ENCODE data around the gene DHPS. TPM values are rescaled to one million over a fixed set of nuclear protein-coding genes. Genes with fewer than 3 reads are reported as not detected.
A peak's percentile ranks its signal among the peaks of the same experiment; 100 is the strongest.

Gene DHPS
- total and polyA plus RNA-seq, 2 of the 13 experiments (the other 11 are each of a cell fraction or from before 2014, with no cell fraction given) = 43.3 to 84.3 TPM

DNA sequence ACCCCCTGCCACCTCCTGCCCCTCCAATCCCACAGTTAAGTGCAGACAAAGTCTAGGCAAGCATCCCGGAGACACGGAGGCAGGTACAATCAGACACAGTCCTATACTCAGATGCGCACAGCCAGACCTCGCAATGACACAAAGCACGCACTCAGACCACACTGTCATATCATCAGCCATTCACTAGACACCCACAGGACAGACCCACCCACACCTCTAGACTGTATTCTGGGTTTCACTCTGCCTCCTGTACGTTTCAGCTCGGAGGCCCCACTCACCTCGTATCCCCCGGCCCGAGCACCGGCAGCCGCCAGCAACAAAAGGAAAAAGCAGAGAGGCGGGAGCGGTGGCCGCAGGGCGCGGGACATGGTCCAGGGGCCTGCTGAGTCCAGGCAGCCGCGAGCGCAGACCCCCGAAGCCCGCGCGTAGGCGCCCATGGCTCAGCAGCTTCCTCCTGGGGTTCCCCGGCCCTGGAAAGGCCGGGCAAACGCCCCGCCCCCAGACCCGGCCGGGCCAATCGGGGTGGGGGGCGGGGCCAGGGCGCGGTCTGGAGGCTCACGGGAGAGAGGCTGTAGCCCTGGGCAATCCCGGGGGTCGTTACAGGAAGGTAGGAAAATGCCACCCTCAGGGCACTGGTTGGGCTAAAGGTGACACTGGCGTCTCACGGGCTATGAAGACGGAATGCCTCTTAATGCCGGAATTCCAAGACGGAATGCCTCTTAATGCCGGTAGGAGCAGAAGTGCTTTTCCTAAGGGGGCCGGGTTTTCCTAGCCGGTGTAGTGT is 15.2 kb downstream of the DHPS start, which contains the start of the genes MAN2B1 and WDR83 (continued):
- TF ChIP-seq, protein P1, sequence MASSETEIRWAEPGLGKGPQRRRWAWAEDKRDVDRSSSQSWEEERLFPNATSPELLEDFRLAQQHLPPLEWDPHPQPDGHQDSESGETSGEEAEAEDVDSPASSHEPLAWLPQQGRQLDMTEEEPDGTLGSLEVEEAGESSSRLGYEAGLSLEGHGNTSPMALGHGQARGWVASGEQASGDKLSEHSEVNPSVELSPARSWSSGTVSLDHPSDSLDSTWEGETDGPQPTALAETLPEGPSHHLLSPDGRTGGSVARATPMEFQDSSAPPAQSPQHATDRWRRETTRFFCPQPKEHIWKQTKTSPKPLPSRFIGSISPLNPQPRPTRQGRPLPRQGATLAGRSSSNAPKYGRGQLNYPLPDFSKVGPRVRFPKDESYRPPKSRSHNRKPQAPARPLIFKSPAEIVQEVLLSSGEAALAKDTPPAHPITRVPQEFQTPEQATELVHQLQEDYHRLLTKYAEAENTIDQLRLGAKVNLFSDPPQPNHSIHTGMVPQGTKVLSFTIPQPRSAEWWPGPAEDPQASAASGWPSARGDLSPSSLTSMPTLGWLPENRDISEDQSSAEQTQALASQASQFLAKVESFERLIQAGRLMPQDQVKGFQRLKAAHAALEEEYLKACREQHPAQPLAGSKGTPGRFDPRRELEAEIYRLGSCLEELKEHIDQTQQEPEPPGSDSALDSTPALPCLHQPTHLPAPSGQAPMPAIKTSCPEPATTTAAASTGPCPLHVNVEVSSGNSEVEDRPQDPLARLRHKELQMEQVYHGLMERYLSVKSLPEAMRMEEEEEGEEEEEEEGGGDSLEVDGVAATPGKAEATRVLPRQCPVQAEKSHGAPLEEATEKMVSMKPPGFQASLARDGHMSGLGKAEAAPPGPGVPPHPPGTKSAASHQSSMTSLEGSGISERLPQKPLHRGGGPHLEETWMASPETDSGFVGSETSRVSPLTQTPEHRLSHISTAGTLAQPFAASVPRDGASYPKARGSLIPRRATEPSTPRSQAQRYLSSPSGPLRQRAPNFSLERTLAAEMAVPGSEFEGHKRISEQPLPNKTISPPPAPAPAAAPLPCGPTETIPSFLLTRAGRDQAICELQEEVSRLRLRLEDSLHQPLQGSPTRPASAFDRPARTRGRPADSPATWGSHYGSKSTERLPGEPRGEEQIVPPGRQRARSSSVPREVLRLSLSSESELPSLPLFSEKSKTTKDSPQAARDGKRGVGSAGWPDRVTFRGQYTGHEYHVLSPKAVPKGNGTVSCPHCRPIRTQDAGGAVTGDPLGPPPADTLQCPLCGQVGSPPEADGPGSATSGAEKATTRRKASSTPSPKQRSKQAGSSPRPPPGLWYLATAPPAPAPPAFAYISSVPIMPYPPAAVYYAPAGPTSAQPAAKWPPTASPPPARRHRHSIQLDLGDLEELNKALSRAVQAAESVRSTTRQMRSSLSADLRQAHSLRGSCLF (CRISPR knock-in tag; IDR thresholded peaks at IDR 0.05; ENCODE audit: borderline replicate concordance) = 0 out of 2 replicates have a peak, but pooled peaks have one; percentile 30
- TF ChIP-seq ZBTB7B (CRISPR knock-in tag; IDR thresholded peaks at IDR 0.05) (peak; percentile 51; the same call in 1 of the 2 replicates), SIN3B (IDR thresholded peaks at IDR 0.05; ENCODE audit: low read length) (no peak), ZNF788 (CRISPR knock-in tag; IDR thresholded peaks at IDR 0.05; ENCODE audit: borderline replicate concordance) (peak; percentile 23; the same call in 1 of the 2 replicates), MXI1 (IDR thresholded peaks at IDR 0.05; ENCODE audit: borderline replicate concordance, low read depth, low read length) (peak; percentile 25; the same call in 1 of the 3 replicates), SAP130 (CRISPR knock-in tag; IDR thresholded peaks at IDR 0.05; ENCODE audit: low read depth) (peak; percentile 84), RFXAP (CRISPR knock-in tag; IDR thresholded peaks at IDR 0.05; ENCODE audit: borderline replicate concordance) (0 out of 2 replicates have a peak, but pooled peaks have one; percentile 40), THAP9 (CRISPR knock-in tag; IDR thresholded peaks at IDR 0.05; ENCODE audit: borderline replicate concordance) (peak; percentile 53; the same call in 1 of the 2 replicates), ZNF710 (CRISPR knock-in tag; IDR thresholded peaks at IDR 0.05; ENCODE audit: borderline replicate concordance) (0 out of 2 replicates have a peak, but pooled peaks have one; percentile 46), KMT2A (CRISPR knock-in tag; IDR thresholded peaks at IDR 0.05) (peak; percentile 27; the same call in 1 of the 2 replicates), SP4 (CRISPR knock-in tag; IDR thresholded peaks at IDR 0.05) (peak; percentile 79), NFYC (CRISPR knock-in tag; IDR thresholded peaks at IDR 0.05) (peak; percentile 72), ZNF691 (CRISPR knock-in tag; IDR thresholded peaks at IDR 0.05; ENCODE audit: borderline replicate concordance, low read depth) (no peak), TAF1 (CRISPR knock-in tag; IDR thresholded peaks at IDR 0.05) (peak; percentile 52; the same call in 1 of the 2 replicates), ZNF747 (CRISPR knock-in tag; IDR thresholded peaks at IDR 0.05; ENCODE audit: borderline replicate concordance) (peak; percentile 58; the same call in 1 of the 2 replicates)
- TF ChIP-seq, protein P2, sequence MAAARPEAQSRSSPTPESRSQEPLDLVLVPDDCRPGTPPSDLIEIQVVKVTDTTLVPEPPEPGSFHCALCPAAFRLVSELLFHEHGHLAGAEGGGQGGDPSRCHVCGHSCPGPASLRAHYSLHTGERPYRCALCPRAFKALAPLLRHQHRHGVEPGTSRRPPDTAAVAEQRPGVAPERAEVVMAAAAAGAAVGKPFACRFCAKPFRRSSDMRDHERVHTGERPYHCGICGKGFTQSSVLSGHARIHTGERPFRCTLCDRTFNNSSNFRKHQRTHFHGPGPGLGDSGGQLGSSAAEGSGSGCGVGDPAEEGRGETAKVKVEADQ (CRISPR knock-in tag; IDR thresholded peaks at IDR 0.05; ENCODE audit: borderline replicate concordance) = peak; percentile 23; the same call in 1 of the 2 replicates
